SH-SY5Y (cell line): Measurements from ENCODE around the gene TEX22.

Experiments used
- GATA2 ChIP-seq: IDR thresholded peaks from 2 replicates; pipeline ENCODE4 v1.6.1; 2011; ENCODE audit warnings: mild to moderate bottlenecking, low read depth, low read length
- GATA3 ChIP-seq: IDR thresholded peaks from 2 replicates; pipeline ENCODE4 v1.6.1; 2011; ENCODE audit warnings: low read depth, mild to moderate bottlenecking, low read length, moderate library complexity

TEX22 gene

GRCh38 chr14:105437723-105438500, 39.6 kb downstream of the TEX22 start:
- TF ChIP-seq GATA3, result no peak
- TF ChIP-seq GATA2, result no peak

- TF ChIP-seq GATA3 (no peak), GATA2 (no peak)
Measured at GRCh38 chr14:105439179-105439578, 40.8 kb downstream of the TEX22 start.

GRCh38 chr14:105439710-105440553, 41.6 kb downstream of the TEX22 start:
- no peak for TF ChIP-seq GATA3
- TF ChIP-seq GATA2, result no peak

GRCh38 chr14:105440554-105440900, 42.2 kb downstream of the TEX22 start:
- TF ChIP-seq GATA3 (no peak), GATA2 (no peak)

- TF ChIP-seq GATA3 (no peak), GATA2 (no peak)
Measured at GRCh38 chr14:105440992-105441391, 42.7 kb downstream of the TEX22 start.

GRCh38 chr14:105442125-105442524, 43.8 kb downstream of the TEX22 start:
- no peak for TF ChIP-seq GATA2
- TF ChIP-seq GATA3, result no peak

- TF ChIP-seq GATA3, result no peak
- no peak for TF ChIP-seq GATA2
Measured at GRCh38 chr14:105442834-105443233, 44.5 kb downstream of the TEX22 start.

GRCh38 chr14:105444859-105445258, 46.5 kb downstream of the TEX22 start:
- TF ChIP-seq GATA3 (no peak), GATA2 (no peak)

- TF ChIP-seq GATA2 (no peak), GATA3 (no peak)
Measured at GRCh38 chr14:105445290-105445689, 47.0 kb downstream of the TEX22 start.

- TF ChIP-seq GATA2, result no peak
- no peak for TF ChIP-seq GATA3
Measured at GRCh38 chr14:105445901-105446845, 47.8 kb downstream of the TEX22 start.

- TF ChIP-seq GATA3 (no peak), GATA2 (no peak)
Measured at GRCh38 chr14:105446971-105447370, 48.6 kb downstream of the TEX22 start.

- TF ChIP-seq GATA2 (no peak), GATA3 (no peak)
Measured at GRCh38 chr14:105447651-105448640, 49.6 kb downstream of the TEX22 start.

- TF ChIP-seq GATA3 (no peak), GATA2 (no peak)
Measured at GRCh38 chr14:105448706-105449111, 50.4 kb downstream of the TEX22 start.
